GM23338 (cell line): ENCODE measurements around the gene STK11IP.

ENCODE experiments used
- CREB1 ChIP-seq: fragments of 250-450 bp; sonication (Bioruptor Pico); IDR thresholded peaks from 2 replicates; pipeline ENCODE4 v1.5.0; 2020; ENCODE audit warnings: low read depth, mild to moderate bottlenecking, moderate library complexity
- EZH2 ChIP-seq: fragments of 200-600 bp; sonication (generic); IDR thresholded peaks from one replicate; pipeline ENCODE4 v1.8.0; 2017; ENCODE audit warnings: antibody characterized with exemption, mild to moderate bottlenecking, low read depth; ENCODE audit not compliant: unreplicated experiment
- EZH2phosphoT487 ChIP-seq: fragments of 200-600 bp; sonication (generic); IDR thresholded peaks from one replicate; pipeline ENCODE4 v1.8.1; 2018; ENCODE audit warnings: antibody characterized with exemption; ENCODE audit not compliant: unreplicated experiment
- JUNB ChIP-seq: IDR thresholded peaks from one replicate; pipeline ENCODE4 v1.6.1; 2016; ENCODE audit warnings: antibody characterized with exemption; ENCODE audit not compliant: unreplicated experiment
- POLR2AphosphoS5 ChIP-seq: IDR thresholded peaks from 2 replicates; pipeline ENCODE4 v1.6.1; 2016; ENCODE audit warnings: antibody characterized with exemption, low read depth
- STAT1 ChIP-seq: IDR thresholded peaks from one replicate; pipeline ENCODE4 v1.6.1; 2016; ENCODE audit warnings: antibody characterized with exemption; ENCODE audit not compliant: unreplicated experiment
- ZNF114 ChIP-seq: fragments of 250-450 bp; sonication (Bioruptor Pico); IDR thresholded peaks from 2 replicates; pipeline ENCODE4 v1.5.0; 2020; ENCODE audit warnings: mild to moderate bottlenecking, moderate library complexity
- ZNF331 ChIP-seq: fragments of 250-450 bp; sonication (Bioruptor Pico); IDR thresholded peaks from 2 replicates; pipeline ENCODE4 v1.5.0; 2020; ENCODE audit warnings: low read depth, mild to moderate bottlenecking, moderate library complexity
- TF ChIP-seq, protein P1 (sequence below), 2 experiments: fragments of 200-600 bp in 1 of 2; sonication (generic) in 1 of 2; conservative IDR thresholded peaks; 2 replicates each; pipeline versions ENCODE4 v1.5.1 to v1.6.1; 2016 to 2017; ENCODE audit warnings: antibody characterized with exemption in 2 of 2, low read depth in 2 of 2, mild to moderate bottlenecking in 2 of 2, moderate library complexity in 1 of 2
- TF ChIP-seq, protein P2 (sequence below): IDR thresholded peaks from one replicate; pipeline ENCODE4 v1.6.1; 2018; ENCODE audit warnings: antibody characterized with exemption; ENCODE audit not compliant: unreplicated experiment
- TF ChIP-seq, protein P3 (sequence below): fragments of 250-450 bp; sonication (Bioruptor Pico); IDR thresholded peaks from 2 replicates; pipeline ENCODE4 v1.5.0; 2020; ENCODE audit warnings: mild to moderate bottlenecking, moderate library complexity
- TF ChIP-seq, protein P4 (sequence below): IDR thresholded peaks from 2 replicates; pipeline ENCODE4 v1.6.1; 2016; ENCODE audit warnings: antibody characterized with exemption

DNA sequence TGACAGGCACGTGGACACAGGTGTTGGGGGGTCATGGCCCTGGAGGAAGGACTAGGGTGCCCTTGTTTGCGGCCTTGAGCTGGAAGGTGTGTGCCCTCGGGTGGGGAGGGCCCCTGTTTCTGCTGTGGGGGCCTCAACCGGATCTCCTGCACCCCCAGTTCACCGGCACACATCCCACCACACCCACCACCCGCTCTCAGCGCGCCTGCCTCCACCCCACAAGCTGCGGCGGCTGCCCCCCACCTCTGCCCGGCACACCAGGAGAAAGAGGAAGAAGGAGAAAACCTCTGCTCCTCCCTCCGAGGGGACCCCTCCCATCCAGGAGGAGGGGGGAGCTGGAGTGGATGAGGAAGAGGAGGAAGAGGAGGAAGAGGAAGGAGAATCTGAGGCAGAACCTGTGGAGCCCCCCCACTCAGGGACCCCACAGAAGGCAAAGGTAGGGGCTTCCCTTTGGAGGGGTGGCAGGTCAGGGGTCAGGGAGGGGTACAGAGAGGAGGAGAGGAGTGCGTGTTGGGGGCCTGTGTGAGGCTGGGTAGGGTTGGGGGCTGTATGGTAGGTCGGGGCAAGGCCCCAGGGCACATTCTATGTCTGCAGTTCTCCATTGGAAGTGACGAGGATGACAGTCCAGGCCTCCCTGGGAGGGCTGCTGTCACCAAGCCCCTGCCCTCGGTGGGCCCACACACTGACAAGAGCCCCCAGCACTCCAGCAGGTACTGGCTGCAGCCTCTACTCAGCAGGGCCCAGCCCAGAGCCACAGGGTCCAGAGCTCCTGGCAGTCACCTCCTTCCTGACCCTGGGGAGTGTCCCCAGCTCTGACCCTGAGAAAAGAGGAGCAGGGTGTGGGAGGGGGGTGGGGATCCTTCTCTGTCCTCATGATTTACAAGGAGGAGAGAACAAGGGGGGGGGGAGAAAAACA is 31.6 kb downstream of the STK11IP start:
- TF ChIP-seq, protein P1, sequence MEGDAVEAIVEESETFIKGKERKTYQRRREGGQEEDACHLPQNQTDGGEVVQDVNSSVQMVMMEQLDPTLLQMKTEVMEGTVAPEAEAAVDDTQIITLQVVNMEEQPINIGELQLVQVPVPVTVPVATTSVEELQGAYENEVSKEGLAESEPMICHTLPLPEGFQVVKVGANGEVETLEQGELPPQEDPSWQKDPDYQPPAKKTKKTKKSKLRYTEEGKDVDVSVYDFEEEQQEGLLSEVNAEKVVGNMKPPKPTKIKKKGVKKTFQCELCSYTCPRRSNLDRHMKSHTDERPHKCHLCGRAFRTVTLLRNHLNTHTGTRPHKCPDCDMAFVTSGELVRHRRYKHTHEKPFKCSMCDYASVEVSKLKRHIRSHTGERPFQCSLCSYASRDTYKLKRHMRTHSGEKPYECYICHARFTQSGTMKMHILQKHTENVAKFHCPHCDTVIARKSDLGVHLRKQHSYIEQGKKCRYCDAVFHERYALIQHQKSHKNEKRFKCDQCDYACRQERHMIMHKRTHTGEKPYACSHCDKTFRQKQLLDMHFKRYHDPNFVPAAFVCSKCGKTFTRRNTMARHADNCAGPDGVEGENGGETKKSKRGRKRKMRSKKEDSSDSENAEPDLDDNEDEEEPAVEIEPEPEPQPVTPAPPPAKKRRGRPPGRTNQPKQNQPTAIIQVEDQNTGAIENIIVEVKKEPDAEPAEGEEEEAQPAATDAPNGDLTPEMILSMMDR (conservative IDR thresholded peaks at IDR 0.05; ENCODE audit: low read depth in 2 of 2): no peak
- TF ChIP-seq CREB1 (CRISPR knock-in tag): no peak
- TF ChIP-seq EZH2: no peak
- TF ChIP-seq, protein P2, sequence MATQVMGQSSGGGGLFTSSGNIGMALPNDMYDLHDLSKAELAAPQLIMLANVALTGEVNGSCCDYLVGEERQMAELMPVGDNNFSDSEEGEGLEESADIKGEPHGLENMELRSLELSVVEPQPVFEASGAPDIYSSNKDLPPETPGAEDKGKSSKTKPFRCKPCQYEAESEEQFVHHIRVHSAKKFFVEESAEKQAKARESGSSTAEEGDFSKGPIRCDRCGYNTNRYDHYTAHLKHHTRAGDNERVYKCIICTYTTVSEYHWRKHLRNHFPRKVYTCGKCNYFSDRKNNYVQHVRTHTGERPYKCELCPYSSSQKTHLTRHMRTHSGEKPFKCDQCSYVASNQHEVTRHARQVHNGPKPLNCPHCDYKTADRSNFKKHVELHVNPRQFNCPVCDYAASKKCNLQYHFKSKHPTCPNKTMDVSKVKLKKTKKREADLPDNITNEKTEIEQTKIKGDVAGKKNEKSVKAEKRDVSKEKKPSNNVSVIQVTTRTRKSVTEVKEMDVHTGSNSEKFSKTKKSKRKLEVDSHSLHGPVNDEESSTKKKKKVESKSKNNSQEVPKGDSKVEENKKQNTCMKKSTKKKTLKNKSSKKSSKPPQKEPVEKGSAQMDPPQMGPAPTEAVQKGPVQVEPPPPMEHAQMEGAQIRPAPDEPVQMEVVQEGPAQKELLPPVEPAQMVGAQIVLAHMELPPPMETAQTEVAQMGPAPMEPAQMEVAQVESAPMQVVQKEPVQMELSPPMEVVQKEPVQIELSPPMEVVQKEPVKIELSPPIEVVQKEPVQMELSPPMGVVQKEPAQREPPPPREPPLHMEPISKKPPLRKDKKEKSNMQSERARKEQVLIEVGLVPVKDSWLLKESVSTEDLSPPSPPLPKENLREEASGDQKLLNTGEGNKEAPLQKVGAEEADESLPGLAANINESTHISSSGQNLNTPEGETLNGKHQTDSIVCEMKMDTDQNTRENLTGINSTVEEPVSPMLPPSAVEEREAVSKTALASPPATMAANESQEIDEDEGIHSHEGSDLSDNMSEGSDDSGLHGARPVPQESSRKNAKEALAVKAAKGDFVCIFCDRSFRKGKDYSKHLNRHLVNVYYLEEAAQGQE: no peak
- TF ChIP-seq, protein P3, sequence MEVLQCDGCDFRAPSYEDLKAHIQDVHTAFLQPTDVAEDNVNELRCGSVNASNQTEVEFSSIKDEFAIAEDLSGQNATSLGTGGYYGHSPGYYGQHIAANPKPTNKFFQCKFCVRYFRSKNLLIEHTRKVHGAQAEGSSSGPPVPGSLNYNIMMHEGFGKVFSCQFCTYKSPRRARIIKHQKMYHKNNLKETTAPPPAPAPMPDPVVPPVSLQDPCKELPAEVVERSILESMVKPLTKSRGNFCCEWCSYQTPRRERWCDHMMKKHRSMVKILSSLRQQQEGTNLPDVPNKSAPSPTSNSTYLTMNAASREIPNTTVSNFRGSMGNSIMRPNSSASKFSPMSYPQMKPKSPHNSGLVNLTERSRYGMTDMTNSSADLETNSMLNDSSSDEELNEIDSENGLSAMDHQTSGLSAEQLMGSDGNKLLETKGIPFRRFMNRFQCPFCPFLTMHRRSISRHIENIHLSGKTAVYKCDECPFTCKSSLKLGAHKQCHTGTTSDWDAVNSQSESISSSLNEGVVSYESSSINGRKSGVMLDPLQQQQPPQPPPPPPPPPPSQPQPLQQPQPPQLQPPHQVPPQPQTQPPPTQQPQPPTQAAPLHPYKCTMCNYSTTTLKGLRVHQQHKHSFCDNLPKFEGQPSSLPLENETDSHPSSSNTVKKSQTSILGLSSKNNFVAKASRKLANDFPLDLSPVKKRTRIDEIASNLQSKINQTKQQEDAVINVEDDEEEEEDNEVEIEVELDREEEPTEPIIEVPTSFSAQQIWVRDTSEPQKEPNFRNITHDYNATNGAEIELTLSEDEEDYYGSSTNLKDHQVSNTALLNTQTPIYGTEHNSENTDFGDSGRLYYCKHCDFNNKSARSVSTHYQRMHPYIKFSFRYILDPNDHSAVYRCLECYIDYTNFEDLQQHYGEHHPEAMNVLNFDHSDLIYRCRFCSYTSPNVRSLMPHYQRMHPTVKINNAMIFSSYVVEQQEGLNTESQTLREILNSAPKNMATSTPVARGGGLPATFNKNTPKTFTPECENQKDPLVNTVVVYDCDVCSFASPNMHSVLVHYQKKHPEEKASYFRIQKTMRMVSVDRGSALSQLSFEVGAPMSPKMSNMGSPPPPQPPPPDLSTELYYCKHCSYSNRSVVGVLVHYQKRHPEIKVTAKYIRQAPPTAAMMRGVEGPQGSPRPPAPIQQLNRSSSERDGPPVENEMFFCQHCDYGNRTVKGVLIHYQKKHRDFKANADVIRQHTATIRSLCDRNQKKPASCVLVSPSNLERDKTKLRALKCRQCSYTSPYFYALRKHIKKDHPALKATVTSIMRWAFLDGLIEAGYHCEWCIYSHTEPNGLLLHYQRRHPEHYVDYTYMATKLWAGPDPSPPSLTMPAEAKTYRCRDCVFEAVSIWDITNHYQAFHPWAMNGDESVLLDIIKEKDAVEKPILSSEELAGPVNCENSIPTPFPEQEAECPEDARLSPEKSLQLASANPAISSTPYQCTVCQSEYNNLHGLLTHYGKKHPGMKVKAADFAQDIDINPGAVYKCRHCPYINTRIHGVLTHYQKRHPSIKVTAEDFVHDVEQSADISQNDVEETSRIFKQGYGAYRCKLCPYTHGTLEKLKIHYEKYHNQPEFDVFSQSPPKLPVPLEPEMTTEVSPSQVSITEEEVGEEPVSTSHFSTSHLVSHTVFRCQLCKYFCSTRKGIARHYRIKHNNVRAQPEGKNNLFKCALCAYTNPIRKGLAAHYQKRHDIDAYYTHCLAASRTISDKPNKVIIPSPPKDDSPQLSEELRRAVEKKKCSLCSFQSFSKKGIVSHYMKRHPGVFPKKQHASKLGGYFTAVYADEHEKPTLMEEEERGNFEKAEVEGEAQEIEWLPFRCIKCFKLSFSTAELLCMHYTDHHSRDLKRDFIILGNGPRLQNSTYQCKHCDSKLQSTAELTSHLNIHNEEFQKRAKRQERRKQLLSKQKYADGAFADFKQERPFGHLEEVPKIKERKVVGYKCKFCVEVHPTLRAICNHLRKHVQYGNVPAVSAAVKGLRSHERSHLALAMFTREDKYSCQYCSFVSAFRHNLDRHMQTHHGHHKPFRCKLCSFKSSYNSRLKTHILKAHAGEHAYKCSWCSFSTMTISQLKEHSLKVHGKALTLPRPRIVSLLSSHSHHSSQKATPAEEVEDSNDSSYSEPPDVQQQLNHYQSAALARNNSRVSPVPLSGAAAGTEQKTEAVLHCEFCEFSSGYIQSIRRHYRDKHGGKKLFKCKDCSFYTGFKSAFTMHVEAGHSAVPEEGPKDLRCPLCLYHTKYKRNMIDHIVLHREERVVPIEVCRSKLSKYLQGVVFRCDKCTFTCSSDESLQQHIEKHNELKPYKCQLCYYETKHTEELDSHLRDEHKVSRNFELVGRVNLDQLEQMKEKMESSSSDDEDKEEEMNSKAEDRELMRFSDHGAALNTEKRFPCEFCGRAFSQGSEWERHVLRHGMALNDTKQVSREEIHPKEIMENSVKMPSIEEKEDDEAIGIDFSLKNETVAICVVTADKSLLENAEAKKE (CRISPR knock-in tag): no peak
- no peak for TF ChIP-seq STAT1
- TF ChIP-seq EZH2phosphoT487: no peak
- TF ChIP-seq JUNB: no peak
- TF ChIP-seq, protein P4, sequence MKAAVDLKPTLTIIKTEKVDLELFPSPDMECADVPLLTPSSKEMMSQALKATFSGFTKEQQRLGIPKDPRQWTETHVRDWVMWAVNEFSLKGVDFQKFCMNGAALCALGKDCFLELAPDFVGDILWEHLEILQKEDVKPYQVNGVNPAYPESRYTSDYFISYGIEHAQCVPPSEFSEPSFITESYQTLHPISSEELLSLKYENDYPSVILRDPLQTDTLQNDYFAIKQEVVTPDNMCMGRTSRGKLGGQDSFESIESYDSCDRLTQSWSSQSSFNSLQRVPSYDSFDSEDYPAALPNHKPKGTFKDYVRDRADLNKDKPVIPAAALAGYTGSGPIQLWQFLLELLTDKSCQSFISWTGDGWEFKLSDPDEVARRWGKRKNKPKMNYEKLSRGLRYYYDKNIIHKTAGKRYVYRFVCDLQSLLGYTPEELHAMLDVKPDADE: no peak
- TF ChIP-seq POLR2AphosphoS5: no peak
- TF ChIP-seq ZNF114: no peak
- TF ChIP-seq ZNF331 (CRISPR knock-in tag): no peak
